Measurements from ENCODE around the gene BCAN.

DNA sequence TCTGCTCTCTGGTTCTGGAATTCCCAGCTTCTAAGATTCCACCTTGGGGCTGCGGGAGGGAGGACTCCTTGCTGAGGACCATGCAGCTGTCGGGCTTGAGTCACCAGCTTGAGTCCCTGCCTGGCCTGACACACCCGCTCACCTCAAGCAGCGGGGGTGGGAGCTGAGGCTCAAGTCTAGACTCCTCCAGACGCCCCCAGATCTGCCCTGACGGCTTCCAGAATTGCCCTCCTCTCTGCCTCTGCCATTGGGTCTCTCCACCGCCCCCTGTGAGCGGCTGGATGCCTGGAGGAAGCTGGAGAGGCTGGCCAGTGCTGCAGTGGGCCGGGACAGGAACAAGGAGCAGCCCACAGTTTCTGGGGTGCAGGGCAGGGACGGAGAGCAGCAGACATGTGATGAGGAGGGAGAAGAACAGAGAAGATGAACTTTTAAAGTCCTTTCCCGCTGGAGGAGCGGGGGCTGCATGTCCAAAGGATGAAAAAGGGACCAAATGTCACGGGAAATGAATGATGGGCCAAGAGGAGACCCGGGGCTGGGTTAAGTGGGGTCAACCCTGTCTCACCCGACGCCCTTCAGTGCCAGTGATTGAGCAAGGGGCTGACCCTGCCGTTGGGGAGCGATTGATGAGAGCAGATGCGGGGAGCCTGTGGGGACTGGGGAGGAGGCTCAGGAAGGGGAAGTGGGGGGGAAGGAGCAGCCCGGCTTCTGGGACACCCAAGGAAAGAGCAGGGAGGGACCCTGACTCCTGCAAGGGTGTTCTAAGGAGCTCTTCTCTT is 49.9 kb downstream of the BCAN start:
- TF ChIP-seq POLR2A (IDR thresholded peaks at IDR 0.05; ENCODE audit: low read depth, low read length), result no peak
- TF ChIP-seq RAD21 (IDR thresholded peaks at IDR 0.05; ENCODE audit: low read length), result no peak
- no peak for TF ChIP-seq RCOR1 (IDR thresholded peaks at IDR 0.05; ENCODE audit: insufficient replicate concordance, low read length)
- no peak for TF ChIP-seq RFX5 (IDR thresholded peaks at IDR 0.05; ENCODE audit: low read depth, low read length)

Data from IMR-90 (cell line).